SH-SY5Y (cell line): ENCODE data around the gene GPHN.

Source experiments
- GATA2 ChIP-seq: IDR thresholded peaks from 2 replicates; pipeline ENCODE4 v1.6.1; 2011; ENCODE audit warnings: mild to moderate bottlenecking, low read depth, low read length
- GATA3 ChIP-seq: IDR thresholded peaks from 2 replicates; pipeline ENCODE4 v1.6.1; 2011; ENCODE audit warnings: low read depth, mild to moderate bottlenecking, low read length, moderate library complexity

GPHN gene

DNA sequence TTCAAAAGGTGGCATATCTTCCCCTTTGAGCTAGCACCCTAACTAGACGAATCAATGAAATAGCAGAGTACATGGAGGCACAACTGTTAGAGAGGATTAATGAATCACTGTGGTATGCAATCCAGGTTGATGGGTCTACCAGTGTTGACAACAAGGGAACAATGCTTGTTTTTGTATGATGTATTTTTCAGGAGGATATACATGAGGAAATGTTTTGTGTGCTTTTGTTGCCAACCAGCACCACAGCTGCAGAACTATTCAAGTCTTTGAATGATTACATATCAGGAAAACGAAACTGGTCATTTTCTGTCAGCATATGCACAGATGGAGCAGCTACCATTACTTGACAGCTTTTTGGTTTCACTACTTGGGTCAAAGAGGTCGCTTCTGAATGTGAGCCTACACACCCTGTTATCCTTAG is 142.6 kb downstream of the GPHN start:
- no peak for TF ChIP-seq GATA2
- no peak for TF ChIP-seq GATA3

DNA sequence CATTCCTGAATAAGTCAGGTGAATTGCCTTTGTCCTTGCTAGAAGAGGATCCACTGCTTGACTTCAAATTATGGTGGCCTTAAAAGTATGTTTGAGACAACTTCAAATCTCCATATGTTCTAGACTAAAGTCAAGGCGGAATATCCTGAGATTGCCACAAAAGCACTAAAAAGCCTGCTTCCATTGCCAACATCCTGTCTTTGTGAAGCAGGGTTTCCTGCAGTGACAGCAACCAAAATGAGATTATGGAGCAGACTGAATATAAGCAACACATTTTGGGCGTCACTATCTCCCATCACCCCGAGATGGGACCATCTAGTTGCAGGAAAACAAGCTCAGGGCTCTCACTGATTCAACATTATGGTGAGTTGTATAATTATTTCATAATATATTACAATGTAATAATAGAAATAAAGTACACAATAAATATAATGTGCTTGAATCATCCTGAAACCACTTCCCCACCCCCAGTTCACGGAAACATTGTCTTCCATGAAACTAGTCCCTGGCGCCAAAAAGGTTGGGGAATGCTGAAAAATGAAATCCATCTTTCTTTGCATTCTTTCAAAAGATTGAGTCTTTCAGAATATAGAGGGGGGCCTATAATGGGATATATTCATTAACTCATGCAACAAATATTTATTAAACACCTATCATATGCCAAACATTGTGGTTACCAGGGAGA is 143.7 kb downstream of the GPHN start:
- TF ChIP-seq GATA3 = no peak
- no peak for TF ChIP-seq GATA2

DNA sequence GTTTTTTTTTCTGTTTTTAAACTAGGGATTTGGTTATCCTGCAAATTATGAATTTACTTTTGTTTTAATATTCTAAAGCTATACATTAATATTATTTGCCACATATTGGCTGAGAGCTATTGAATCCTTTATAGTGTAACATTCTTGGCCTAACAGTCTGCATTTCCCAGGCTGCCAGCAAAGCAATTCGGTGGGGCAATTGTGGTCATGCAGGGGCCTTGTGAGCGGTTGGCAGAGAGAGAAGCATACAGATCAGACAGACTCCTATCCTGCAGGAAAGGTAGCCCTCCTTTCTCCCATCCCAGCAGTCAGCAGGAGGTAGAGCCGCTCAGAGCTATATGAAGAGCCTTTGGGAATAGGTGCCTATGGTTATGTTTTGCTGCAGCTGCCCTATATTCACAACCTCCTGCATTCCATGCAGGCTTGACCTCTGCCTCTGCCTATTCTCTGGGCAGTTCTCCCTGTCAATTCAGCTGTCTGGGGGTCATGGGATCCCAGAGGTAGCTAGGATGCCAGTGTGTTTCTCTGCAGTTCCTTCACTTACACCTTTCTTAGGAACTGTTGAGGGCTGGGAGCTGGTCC is 144.7 kb downstream of the GPHN start:
- no peak for TF ChIP-seq GATA3
- TF ChIP-seq GATA2 = no peak

DNA sequence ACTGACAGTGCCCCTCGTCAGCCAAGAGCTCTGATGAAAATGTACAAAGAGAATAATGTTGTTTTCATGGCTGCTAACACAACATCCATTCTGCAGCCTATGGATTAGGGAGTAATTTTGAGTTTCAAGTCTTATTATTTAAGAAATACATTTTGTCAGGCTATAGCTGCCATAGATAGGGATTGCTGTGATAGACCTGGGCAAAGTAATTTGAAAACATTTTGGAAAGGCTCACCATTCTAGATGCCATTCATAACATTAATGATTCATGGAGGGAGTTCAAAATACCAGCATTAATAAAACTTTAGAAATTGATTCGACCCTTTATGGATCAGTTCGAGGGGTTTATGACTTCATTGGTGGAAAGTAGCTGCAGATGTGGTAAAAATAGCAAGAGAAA is 149.8 kb downstream of the GPHN start:
- no peak for TF ChIP-seq GATA3
- TF ChIP-seq GATA2 = no peak

DNA sequence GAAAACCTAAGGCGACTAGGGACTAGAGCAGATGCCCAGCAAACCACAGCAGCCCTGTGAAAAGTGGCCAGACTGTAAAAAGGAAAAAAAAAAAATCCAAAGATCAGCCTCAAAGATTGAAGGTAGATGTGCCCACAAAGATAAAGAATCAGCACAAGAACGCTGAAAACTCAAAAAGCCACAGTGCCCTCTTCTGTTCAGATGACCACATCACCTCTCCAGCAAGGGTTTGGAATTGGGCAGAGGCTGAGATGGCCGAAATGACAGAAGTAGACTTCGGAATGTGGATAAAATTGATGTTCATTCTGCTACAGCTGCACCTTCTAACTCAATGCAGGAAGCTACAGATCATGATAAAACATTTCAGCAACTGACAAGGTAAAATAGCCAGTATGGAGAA is 154.4 kb downstream of the GPHN start:
- TF ChIP-seq GATA3 = no peak
- TF ChIP-seq GATA2 = no peak

DNA sequence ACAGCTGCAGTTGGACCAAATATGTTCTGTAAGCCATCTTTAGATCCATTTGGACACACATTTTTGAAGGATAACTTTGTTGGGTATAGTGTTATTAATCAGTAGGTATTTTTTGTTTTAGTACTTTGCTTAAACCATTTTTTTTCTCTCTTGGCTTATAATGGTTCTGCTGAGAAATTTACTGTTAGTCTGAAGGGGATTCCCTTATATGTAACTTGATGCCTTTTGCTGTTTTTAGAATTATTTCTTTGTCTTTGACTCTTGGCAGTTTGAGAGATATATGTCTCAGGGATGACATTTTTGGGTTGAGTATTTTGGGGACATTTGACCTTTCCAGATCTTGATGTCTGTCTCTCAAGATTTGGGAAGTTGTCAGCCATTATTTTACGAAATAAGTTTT is 169.8 kb downstream of the GPHN start:
- no peak for TF ChIP-seq GATA2
- no peak for TF ChIP-seq GATA3

DNA sequence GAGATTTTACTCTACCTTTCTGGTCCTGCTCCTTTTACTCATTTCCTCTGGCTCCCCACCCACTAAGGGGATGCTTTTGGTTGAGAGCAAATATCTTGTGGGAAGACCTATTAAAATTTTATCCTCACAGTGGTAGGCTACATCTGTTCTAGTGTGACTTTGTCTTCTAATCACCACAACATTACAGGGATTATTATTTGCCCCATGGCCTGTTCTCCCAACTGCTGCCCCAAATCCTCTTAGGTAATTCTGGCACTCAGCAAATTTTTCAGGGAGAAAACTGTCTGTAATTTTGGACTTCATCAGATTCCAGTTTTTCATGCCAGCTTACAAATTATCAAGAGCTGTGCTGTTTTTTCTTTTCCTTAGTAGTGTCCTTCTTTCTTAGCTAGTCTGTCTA is 172.3 kb downstream of the GPHN start:
- no peak for TF ChIP-seq GATA3
- no peak for TF ChIP-seq GATA2

DNA sequence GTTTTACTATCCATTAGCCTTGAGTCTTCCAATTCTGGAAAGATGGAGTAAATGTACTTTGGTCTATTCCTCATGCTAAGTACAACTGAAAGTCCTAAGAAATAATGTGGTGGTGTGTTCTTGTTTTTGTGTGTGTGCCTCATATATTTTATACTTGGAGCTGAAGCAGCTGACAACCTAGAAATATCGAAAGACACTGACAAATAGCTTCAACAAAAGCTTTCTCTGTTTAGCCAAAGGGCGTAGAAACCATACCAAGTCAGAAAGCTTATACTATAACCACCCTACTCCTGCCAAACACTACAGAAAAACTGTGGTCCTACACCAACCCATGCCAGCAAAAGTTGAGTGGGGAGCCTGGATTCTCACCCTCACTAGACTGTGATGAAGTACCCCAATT is 188.4 kb downstream of the GPHN start:
- TF ChIP-seq GATA3 (no peak), GATA2 (no peak)

DNA sequence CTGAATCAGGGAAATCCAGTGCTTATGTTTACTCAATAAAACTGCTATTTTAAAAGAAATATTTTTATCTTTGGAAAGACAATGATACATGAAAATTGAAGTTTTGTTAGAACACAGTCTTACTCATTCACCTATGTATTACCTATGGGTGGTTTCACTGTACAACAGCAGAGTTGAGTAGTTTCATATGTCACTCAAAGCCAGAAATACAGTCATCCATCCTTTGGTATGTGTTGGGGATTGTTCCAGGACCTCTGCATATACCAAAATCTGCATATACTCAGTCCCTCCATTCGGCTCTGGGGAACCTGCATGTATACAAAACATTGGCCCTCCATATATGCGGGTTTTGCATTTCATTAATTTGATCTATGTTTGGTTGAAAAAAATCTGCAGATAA is 190.6 kb downstream of the GPHN start:
- no peak for TF ChIP-seq GATA2

DNA sequence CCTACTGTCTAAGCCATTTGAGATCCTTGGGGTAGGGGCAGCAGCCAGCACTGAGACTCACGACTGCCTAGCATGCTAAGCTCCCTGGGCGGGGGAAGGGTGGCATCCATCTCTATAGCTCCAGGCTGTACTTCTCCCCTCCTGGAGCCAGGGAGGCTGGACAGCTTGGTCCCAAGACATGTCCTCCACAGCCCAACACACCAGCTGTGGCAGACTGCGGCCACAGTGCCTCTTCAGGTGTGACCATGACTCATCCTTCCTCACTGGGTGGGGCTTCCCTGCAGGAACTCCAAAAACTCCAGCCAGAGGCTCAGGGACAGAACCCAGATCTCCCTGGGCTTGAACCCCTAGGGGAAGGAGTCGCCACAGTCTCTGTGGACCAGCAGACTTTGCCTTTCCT is 193.9 kb downstream of the GPHN start:
- no peak for TF ChIP-seq GATA3
- no peak for TF ChIP-seq GATA2

DNA sequence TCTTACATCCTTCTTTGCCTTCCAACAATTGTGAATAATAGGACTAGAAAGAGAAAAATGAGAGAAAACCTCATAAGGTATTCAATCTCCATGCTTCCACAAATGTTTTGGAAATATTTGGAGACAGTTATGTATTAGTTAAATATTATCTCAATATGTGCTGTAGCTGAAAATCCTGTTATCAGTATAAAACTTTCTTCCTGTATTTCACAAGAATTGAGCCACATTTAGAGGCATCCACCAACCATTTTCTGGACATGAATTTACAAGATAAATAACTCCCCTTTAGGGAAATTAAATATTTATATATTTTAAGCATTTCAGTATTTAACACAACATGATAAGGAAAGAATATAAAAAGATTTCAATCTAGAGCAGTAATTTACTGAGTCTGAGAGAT is 200.3 kb downstream of the GPHN start:
- TF ChIP-seq GATA3 = no peak
- TF ChIP-seq GATA2 = no peak

DNA sequence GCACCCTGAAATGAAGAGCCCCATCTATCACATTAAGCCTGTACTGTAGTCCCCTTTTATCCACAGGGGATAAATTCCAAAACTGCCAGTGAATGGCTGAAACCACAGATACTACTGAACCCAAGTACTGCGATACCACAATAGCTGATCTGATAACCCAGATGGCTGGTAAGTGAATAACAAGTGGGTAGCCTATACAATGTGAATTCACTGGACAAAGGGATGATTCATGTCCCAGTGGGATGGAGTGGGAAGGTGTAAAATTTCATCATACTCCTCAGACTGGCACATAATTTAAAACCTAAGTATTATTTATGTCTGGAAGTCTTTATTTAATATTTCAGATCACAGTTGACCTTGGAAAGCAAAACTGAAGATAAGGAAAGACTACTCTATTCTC is 201.3 kb downstream of the GPHN start:
- TF ChIP-seq GATA3 (no peak), GATA2 (no peak)

DNA sequence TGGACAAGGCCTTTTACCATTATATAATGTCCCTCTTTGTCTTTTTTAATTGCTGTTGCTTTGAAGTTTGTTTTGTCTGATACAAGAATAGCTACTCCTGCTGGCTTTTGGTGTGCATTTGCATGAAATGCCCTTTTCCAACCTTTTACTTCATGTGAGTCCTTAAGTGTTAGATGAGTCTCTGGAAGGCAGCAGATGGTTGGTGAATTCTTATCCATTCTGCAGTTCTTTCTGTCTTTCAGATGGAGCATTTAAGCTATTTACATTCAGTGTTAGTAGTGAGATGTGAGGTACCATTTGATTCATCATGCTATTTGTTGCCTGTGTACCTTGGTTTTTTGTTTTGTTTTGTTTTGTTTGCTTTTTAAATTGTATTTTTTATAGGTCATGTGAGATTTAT is 208.3 kb downstream of the GPHN start:
- TF ChIP-seq GATA2 = no peak
- TF ChIP-seq GATA3 = no peak

DNA sequence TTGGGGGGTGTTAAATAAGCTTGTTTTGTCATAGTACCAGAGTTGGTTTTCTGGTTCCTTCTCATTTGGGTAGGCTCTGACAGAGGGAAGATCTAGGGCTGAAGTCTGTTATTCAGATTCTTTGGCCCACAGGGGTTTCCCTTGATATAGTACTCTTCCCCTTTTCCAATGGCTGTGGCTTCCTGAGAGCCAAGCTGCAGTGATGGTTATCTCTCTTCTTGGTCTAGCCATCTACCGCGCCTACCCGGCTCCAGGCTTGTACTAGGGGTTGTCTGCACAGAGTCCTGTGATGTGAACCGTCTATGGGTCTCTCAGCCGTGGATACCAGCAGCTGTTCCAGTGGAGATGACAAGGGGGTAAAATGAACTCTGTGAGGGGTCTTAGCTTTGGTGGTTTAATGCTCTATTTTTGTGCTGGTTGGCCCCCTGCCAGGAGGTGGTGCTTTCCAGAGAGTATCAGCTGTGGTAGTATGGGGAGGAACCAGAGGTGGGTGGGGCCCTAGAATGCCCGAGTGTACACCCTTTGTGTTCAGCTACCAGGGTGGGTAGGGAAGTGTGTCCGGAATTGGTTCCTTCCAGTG is 209.7 kb downstream of the GPHN start:
- no peak for TF ChIP-seq GATA2
- TF ChIP-seq GATA3 = no peak

DNA sequence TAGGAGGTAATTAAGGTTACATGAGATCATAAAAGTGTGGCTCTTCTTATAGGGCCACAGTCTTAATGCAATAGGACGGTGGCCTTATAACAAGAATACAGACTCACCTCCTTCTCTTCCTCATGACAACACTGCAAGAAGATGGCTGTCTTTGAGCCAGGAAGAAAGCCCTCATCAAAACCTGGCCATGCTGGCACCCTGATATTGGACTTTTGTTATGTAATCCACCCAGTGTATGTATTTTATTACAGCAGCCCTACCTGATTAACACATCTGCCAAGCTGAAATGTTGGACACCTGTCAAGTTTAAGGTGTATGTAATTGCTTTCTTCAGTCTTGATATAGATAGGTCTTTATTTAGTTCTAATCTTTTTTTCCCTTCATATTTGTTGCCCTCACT is 217.0 kb downstream of the GPHN start:
- no peak for TF ChIP-seq GATA3
- no peak for TF ChIP-seq GATA2
